Duodenal mucosa (tissue), 2 donors: ENCODE data around the gene KCNG2.

ENCODE experiments used
- H3K27ac ChIP-seq: one replicate; pipeline ENCODE4 v1.7.0; 2013; ENCODE audit warnings: low read depth, low read length
- H3K27me3 ChIP-seq, 2 donors: one replicate each; pipeline ENCODE4 v1.7.0; 2013; ENCODE audit warnings: low read length in 2 of 2, control low read depth in 1 of 2; ENCODE audit not compliant: insufficient read depth in 2 of 2, control insufficient read depth in 1 of 2
- H3K36me3 ChIP-seq, 2 donors: one replicate each; pipeline ENCODE4 v1.7.0; 2013; ENCODE audit warnings: low read length in 2 of 2, control low read depth in 1 of 2; ENCODE audit not compliant: insufficient read depth in 2 of 2, control insufficient read depth in 1 of 2
- H3K4me1 ChIP-seq, 2 donors: one replicate each; pipeline ENCODE4 v1.7.0; 2013; ENCODE audit warnings: low read length in 2 of 2, control low read depth in 1 of 2; ENCODE audit not compliant: insufficient read depth in 2 of 2, control insufficient read depth in 1 of 2
- H3K4me3 ChIP-seq, 2 donors: one replicate each; pipeline ENCODE4 v1.7.0; 2013; ENCODE audit warnings: low read length in 2 of 2, low read depth in 1 of 2
- H3K9ac ChIP-seq, 2 donors: one replicate each; pipeline ENCODE4 v1.7.0; 2013; ENCODE audit warnings: low read length in 2 of 2, low read depth in 1 of 2
- H3K9me3 ChIP-seq, 2 donors: one replicate each; pipeline ENCODE4 v1.7.0; 2013; ENCODE audit warnings: low read length in 2 of 2, control low read depth in 1 of 2; ENCODE audit not compliant: control insufficient read depth in 1 of 2

Gene KCNG2

DNA sequence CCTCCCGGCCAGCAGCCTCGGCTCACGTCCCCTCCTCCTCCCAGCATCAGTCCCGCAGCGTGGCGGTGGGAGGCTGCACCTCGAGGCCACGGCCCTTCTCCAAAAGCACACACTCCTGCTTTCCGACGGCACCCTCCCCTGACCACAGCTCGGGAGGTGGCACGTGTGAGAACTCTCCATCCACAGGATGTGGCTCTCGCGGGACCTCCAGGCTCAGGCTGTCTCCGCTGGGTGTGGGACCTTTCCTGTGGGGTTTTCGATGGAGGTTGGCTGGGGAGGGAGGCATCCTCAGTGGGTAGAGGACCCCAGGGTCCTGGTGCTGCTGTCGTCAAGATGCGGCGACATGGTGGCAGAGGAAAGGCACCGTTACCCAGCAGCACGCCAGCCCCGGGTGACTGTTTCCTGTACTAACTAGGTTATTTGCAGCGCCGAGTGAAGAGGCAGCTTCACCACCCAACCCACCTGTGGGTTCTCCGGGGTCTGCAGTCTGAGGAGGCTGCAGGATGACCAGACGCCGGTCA, 42.8 kb upstream of the KCNG2 start:
- peaks cover 17 to 18% of the 10 kb centered on the region in 2 donors for H3K4me1 ChIP-seq
- H3K9ac ChIP-seq, result no peak overlapping the region
- H3K27me3 ChIP-seq, result no peaks in the 10 kb centered on the region
- no peak overlapping the region for H3K27ac ChIP-seq
- H3K4me3 ChIP-seq, result no peak overlapping the region
- H3K9me3 ChIP-seq, result no peaks in the 10 kb centered on the region
- H3K36me3 ChIP-seq, result peaks cover 12 to 31% of the 10 kb centered on the region in 2 donors

GRCh38 chr18:79755496-79756142, 42.1 kb upstream of the KCNG2 start:
- Histone ChIP-seq H3K36me3 (peaks cover 12 to 31% of the 10 kb centered on the region in 2 donors), H3K9me3 (no peaks in the 10 kb centered on the region), H3K27ac (no peak overlapping the region), H3K4me3 (no peak overlapping the region), H3K9ac (no peak overlapping the region), H3K4me1 (peaks cover 17 to 18% of the 10 kb centered on the region in 2 donors), H3K27me3 (no peaks in the 10 kb centered on the region)

GRCh38 chr18:79756143-79756500, 41.6 kb upstream of the KCNG2 start:
- H3K4me3 ChIP-seq, result no peak overlapping the region
- peaks cover 17 to 18% of the 10 kb centered on the region in 2 donors for H3K4me1 ChIP-seq
- H3K9me3 ChIP-seq, result no peaks in the 10 kb centered on the region
- peaks cover 12 to 31% of the 10 kb centered on the region in 2 donors for H3K36me3 ChIP-seq
- H3K9ac ChIP-seq, result no peak overlapping the region
- H3K27me3 ChIP-seq, result no peaks in the 10 kb centered on the region
- H3K27ac ChIP-seq, result no peak overlapping the region

DNA sequence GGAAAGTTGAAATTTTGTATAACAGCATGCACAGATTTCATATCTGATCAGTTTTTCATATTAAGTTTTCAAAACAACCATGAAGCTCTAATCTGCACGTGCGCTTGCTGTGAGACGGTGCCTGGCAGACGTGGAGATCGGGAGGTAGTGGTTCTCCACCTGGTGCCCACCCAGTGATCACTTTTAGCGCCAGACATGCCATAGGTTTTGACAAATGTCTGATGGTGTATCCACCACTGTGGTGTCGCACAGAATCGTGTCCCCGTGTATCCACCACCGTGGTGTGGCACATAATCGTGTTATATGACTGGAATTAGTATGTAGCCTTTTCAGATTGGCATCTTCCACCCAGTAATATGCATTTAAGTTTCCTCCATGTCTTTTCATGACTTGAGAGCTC, 40.9 kb upstream of the KCNG2 start:
- Histone ChIP-seq H3K9ac (no peak overlapping the region), H3K27ac (no peak overlapping the region), H3K4me1 (peaks cover 10 to 13% of the 10 kb centered on the region in 2 donors), H3K9me3 (no peaks in the 10 kb centered on the region), H3K4me3 (no peak overlapping the region), H3K27me3 (no peaks in the 10 kb centered on the region), H3K36me3 (peaks cover 12 to 31% of the 10 kb centered on the region in 2 donors)

DNA sequence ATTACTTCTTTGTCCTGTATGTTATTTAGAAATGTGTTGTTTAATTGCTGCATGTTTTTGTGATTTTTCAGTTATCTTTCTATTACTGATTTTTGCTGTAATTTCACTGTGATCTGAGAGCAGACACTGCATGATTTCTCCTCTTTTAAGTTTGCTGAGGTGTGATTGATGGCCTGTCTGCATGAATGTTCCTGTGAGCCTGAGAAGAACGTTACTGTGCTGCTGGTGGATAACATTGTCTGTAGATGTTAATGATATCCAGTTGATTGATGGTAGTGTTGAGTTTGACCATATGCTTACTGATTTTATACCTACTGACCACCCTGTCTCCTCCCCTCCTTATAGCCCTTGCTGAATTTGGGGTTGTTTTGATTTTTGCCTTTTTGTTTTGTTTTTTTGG, 37.4 kb upstream of the KCNG2 start:
- Histone ChIP-seq H3K4me1 (no peaks in the 10 kb centered on the region), H3K36me3 (peaks cover 6 to 9% of the 10 kb centered on the region in 2 donors), H3K4me3 (no peak overlapping the region), H3K9me3 (no peaks in the 10 kb centered on the region), H3K9ac (no peak overlapping the region), H3K27ac (no peak overlapping the region), H3K27me3 (no peaks in the 10 kb centered on the region)

DNA sequence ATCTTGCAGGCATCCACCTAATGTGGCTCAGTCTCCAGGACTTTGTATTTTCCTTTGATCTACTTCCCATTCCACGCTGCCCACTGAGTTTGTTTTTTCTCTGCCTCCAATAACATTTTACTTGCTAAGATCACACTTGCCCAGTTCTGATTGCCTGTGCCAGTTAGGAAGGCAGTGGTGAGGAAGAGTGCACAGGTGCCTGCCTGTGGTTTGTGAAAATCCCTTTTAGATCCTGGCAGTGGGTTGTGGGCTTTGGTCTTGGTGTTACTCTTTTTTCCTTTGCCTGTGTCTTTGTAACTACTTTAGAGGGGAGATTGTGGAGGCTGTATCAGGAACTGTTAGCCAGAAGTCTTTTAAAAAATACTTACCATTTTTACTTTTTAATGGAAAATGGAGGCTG, 36.9 kb upstream of the KCNG2 start:
- Histone ChIP-seq H3K9ac (no peak overlapping the region), H3K36me3 (peaks cover under 1 to 3% of the 10 kb centered on the region in 2 donors), H3K4me1 (no peaks in the 10 kb centered on the region), H3K27ac (no peak overlapping the region), H3K4me3 (no peak overlapping the region), H3K9me3 (no peaks in the 10 kb centered on the region), H3K27me3 (no peaks in the 10 kb centered on the region)

- Histone ChIP-seq H3K9me3 (peaks cover 0 to 5% of the 10 kb centered on the region in 2 donors), H3K9ac (no peak overlapping the region), H3K36me3 (no peaks in the 10 kb centered on the region), H3K4me3 (no peak overlapping the region), H3K27ac (no peak overlapping the region), H3K4me1 (no peaks in the 10 kb centered on the region), H3K27me3 (no peaks in the 10 kb centered on the region)
Measured at GRCh38 chr18:79763407-79763806, 34.3 kb upstream of the KCNG2 start.

DNA sequence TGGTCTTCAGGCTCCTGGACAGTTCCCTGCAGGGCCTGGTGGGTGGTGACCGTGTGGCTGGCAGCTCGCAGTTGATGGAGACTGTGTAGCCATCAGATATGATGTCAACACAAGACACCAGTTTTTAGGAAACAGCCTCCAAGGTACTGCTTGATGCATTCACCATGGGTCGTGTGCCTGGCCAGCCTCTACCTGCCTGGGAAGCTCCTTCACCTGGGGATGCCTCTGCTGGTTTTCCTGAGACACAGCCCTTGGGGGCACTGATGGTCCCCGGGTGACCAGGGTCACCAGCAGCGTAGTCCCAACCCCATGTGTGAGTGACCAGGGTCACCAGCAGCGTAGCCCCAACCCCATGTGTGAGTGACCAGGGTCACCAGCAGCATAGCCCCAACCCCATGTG, 33.6 kb upstream of the KCNG2 start:
- H3K9ac ChIP-seq, result no peak overlapping the region

DNA sequence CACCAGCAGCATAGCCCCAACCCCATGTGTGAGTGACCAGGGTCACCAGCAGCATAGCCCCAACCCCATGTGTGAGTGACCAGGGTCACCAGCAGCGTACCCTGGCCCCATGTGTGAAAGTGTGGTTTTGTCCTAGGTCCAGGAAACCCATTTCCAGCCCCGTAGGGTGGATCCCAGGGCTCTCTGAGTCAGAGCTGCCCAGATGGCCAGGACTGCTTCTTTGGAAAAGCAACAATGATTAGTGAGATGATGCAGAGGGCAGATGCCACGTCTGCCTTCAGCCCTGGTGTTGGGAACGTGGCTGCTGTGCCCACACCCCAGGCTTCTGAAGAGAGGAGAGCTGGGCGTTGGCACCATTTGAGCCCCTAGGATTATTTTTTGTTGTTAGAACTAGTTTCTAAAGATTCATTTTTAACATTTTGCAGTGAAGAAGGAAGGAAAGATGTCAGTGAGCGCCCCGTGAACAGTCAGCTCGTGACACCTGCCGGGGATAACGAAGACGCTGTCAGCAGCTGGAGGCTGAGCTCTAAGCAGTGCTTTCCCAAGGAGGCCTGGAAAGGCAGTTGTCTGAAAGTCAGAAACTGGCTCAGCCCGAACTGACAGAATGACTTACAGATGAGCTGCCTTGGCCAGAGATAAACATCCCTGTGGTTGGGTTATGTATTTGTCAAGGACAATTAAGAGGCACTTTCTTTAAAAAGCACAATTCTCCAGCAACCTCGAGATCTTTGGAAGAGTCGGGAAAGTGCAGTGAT, 32.1 kb upstream of the KCNG2 start:
- Histone ChIP-seq H3K27ac (no peak overlapping the region), H3K9me3 (peaks cover 0 to 5% of the 10 kb centered on the region in 2 donors), H3K4me1 (no peaks in the 10 kb centered on the region), H3K36me3 (no peaks in the 10 kb centered on the region), H3K27me3 (no peaks in the 10 kb centered on the region), H3K9ac (no peak overlapping the region), H3K4me3 (no peak overlapping the region)

More for the DNA sequence above, 33.6 kb upstream of the KCNG2 start:
- Histone ChIP-seq H3K36me3 (no peaks in the 10 kb centered on the region), H3K4me1 (no peaks in the 10 kb centered on the region), H3K4me3 (no peak overlapping the region), H3K9me3 (peaks cover 0 to 5% of the 10 kb centered on the region in 2 donors), H3K27ac (no peak overlapping the region), H3K27me3 (no peaks in the 10 kb centered on the region)

GRCh38 chr18:79766308-79766707, 31.4 kb upstream of the KCNG2 start:
- H3K36me3 ChIP-seq, result no peaks in the 10 kb centered on the region
- peaks cover 0 to 5% of the 10 kb centered on the region in 2 donors for H3K9me3 ChIP-seq
- no peak overlapping the region for H3K4me3 ChIP-seq
- H3K27ac ChIP-seq, result no peak overlapping the region
- H3K4me1 ChIP-seq, result no peaks in the 10 kb centered on the region
- no peak overlapping the region for H3K9ac ChIP-seq
- H3K27me3 ChIP-seq, result no peaks in the 10 kb centered on the region
